ENCODE results near the gene FIBCD1.

Gene FIBCD1

DNA sequence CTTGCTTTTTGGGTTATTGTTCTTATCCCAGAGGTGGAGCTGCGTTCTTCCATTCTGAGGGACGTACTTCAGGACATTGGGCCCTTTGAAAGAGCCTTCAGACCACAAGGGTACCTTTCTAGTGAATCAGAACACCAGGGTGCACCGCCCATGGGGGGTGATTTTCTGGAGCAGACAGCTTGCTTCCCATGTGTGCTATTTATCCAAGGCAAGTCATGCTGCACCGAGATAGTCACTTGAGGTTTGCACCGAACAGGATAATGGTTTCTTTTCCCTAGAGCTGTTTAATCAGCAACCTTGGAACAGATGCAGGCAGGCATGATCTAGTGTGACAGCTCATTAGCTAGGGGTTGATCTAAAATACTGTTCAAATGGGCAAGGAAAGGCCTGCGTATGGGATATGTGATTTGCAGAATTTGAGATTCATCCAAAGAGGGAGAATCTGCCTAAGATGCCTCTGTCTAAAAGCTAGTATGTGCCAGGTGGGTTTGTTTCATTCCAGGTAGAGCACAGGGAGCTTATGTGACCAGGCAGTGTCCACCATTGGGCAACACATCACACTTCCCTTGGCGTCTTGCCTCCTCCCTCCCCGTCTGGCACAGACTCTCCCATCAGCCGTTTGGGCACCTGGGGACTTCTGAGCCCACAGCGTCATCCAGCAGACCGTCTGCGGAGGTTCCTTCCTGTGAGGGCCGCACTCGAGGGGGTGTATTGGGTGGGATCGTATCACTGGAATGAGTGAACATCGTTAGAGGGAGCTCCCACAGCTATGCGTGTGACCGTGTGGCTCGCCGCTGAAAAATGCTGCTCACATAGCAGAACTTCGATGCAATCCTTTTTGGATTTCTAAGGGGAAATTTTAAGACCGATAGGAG lies 80.9 kb downstream of the FIBCD1 start:
- no peak for DNase-seq (ENCODE audit: low read depth)

DNA sequence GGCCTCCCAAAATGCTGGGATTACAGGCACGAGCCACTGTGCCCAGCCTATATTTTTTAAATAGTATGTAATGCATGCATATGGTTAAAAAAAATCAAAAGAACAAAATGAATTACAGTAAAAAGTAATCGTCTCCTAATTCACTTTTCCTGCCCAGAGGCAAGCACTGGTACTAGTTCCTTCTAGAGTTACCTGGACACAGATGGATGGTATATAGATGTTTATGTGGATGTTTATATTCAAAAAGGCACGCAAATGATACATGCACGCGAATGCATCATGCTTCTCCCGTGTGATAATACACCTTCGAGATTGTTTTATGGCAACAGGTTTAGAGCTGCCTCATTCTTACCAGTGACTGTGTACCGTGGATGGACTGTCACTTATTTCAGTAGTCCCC lies 82.6 kb downstream of the FIBCD1 start:
- DNase-seq (ENCODE audit: low read depth): no peak

GRCh38 chr9:130854835-130855234 lies 84.2 kb downstream of the FIBCD1 start:
- DNase-seq (ENCODE audit: low read depth): no peak

GRCh38 chr9:130854092-130854491 lies 85.0 kb downstream of the FIBCD1 start:
- no peak for DNase-seq (ENCODE audit: low read depth)

- DNase-seq (ENCODE audit: low read depth): no peak
These were observed 86.2 kb downstream of the FIBCD1 start for GRCh38 chr9:130852801-130853200.

Measured in stimulated activated CD4-positive, alpha-beta T cell treated with anti-CD3 and anti-CD28 coated beads, Interleukin-2, amount 100 ng/mL, for 4 hours (primary cell).